HG02885 (cell line): ENCODE data around the gene COL11A2.

ENCODE experiments used
- ATAC-seq: cut with Tn5 transposase; IDR thresholded peaks from one replicate; pipeline ENCODE4 v1.9.1; 2021; ENCODE audit warnings: mild to moderate bottlenecking; ENCODE audit not compliant: unreplicated experiment, poor library complexity

Gene COL11A2

DNA sequence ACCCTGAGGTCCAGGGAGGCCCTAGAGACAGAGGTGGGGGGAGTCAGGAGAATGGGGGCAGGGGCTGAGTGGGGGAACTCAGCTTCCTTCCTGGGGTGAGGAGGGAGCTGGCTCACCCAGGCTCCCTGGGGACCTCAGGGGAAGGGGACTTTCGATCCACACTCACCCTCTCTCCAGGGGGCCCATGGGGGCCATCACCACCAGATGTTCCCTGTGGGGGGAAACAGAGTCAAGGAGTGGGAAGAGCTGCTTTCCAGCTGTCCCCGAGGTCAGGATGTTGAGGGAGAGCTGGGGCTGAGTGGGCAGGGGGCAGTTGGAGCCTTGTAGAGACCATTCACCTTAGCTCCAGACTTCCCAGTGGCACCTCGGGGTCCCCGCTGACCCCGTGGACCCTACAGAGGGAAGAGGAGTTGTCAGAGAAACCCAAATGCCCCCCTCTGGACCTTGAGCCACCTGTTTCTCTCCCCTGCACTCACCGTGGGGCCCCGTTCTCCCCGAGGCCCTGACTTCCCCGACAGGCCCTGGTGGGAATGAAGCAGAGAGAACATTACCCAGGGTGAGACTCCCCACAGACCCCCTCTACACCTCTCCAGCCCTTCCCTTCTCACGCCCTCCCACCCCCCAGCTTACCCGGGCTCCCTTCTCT lies 18.6 kb downstream of the COL11A2 start:
- no peak for ATAC-seq

DNA sequence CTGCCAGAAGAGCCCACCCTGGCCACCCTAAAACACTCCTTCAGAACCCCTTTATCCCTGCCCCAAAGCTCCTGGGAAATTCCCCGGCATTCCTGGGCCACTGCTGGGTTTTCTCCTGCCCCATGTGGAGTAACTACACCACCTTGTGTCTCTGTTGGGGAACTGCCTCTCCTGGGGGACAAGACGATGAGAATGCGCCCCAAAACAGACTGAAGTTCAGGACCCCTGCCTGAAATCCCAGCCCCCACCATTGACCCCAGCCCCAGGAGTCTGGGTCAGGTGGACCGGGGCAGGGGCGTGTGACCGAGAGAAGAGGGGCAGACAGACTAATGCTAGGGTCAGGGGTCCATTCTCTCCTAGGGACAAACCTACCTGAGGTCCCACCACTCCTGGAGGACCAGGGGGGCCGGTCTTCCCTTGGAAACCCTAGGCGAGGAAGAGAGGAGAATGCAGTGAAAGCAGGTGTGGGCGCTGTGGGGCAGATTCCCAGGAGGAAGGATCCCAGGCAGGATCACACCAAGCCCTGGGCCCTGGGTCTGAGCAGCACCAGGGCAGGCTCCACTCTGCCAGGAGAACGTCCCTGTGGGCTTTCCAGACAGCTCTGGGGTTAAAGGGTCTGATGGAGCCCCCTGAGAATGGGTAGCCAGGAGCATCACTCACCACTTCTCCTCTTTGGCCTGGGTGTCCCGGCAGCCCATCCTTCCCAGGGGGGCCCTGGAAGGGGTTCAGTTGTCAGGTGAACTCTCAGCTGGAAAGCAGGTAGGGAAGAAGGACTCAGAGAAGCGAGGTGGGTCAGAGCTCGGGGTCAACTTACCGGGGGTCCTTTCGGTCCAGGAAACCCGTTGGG lies 19.4 kb downstream of the COL11A2 start:
- ATAC-seq: no peak

- ATAC-seq: no peak
These were observed 20.2 kb downstream of the COL11A2 start for GRCh38 chr6:33171880-33172687.

- no peak for ATAC-seq
These were observed 21.0 kb downstream of the COL11A2 start for GRCh38 chr6:33171016-33171879.

GRCh38 chr6:33170176-33171015 lies 21.9 kb downstream of the COL11A2 start:
- ATAC-seq: no peak

DNA sequence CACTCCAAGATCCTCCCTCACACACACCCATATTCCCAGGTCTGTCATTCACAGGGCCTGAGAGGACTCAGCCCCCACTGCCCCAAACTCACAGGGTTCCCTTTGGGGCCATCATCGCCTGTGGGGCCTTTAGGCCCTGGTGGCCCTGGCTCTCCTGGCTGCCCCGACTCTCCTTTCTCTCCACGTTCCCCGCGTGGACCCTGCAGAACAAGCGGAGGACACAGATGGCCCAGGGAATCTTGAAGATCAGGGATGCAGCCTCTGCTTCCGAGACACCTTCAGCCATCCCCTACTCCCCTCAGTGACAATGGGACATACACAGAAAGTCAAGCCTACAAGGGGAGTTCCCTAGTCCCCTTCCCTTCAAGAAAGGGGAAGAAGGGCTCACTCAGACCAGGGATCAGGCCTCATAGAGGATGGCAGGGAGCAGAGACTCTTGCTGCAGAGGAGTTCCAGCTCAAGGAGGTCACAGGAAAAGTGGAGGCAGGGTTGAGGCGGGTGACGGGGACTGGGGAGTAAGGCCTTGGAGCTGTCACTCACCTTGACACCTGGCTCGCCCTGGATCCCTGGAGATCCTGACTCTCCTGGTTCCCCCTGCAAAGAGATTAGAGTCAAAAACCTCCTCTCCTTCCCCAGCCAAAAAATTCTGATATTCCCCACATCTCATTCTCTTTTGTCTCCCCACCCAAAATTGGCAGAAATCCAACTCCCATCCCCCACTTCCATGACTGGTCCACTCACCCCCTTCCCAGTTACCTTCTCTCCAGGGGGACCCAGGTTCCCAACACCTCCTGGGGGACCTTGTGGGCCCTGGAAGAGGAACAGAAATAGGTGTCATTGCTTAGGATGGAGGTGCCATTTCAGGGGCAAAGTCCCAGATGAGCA lies 22.7 kb downstream of the COL11A2 start:
- ATAC-seq: no peak

DNA sequence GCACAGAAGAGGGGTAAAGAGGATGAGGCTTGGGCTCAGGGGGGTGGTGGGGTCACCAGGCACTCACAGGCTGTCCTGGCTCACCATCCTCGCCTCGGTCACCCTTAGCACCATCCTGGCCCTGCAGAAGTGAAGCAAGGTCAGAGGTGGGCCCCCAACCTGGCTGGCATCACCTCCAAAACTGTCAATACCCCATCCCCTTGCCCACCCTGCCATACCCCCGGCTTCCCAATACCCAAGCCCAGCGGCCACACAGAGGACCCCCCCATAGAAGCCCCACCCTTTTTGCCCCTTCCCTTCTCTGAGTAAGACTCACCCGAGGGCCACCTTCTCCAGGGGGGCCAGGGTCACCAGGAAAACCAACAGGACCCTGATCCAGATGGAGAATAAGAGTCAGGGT lies 23.6 kb downstream of the COL11A2 start:
- ATAC-seq: no peak

DNA sequence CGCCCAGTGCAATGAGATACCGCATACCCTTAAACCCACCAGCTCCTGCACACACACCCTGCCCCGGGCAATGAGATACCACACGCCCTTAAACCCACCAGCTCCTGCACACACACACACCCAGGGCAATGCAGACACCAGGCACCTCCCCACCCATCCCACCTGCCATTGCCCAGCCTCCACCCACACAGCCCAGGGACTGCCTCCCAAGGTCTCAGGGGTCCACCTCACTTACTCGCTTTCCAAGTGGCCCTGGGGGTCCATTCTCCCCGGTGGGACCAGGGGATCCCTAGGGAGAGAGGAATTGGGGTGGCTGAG lies 24.0 kb downstream of the COL11A2 start:
- ATAC-seq: no peak

- ATAC-seq: no peak
These were observed 24.6 kb downstream of the COL11A2 start for GRCh38 chr6:33167374-33168283.

GRCh38 chr6:33166811-33167210 lies 25.5 kb downstream of the COL11A2 start:
- ATAC-seq: no peak

DNA sequence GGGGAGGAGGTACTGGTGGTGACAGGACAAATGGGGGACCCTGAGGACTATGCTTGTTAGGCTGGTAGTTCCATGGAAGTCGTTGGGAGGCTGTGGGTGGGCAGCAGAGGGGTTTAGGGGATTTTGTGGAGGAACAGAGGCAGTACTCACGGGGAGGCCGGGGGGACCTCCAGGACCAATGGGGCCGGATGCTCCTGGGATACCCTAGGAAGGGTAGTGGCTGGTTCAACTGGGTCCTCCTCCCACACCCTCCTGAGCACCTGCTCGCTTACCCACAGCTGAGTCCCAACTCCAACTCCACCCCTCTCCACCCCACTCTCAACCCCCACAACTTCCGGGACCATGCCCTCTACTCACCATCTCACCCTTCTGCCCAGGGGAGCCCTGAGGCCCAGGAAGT lies 25.9 kb downstream of the COL11A2 start:
- ATAC-seq: no peak

GRCh38 chr6:33165581-33166258 lies 26.5 kb downstream of the COL11A2 start:
- ATAC-seq: no peak

DNA sequence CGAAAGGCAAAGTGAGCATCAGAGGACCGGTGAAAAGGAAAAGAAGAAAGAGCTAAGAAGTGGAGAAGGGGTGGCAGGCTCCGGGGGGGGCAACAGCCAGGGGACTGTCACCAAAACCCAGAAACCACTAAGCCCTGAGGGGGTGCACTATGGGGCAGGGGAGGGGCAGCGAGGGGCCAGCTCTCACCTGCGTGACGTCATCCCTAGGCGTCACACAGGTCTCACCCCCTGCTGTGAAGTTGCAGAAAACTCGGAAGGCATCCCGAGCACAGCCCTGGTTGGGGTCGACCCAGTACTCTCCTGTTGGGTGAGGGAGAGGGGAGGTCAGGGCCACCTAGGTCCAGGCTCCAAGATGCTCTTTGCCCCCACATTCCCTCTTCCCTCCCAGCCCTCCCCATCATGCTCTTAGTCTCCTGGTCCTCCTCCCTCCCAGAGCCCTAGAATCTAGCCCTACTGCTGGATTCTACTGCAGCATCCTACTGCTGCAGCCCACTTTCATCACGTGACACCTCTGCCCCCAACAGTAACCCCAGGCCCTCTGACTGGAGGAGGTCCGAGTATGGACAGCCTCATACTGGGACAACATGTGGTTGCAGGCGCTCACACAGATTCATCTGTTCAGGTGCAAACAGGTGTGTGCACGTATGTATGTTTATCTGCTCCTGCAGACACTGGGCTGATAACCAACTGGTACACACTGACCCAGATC lies 27.4 kb downstream of the COL11A2 start:
- no peak for ATAC-seq

DNA sequence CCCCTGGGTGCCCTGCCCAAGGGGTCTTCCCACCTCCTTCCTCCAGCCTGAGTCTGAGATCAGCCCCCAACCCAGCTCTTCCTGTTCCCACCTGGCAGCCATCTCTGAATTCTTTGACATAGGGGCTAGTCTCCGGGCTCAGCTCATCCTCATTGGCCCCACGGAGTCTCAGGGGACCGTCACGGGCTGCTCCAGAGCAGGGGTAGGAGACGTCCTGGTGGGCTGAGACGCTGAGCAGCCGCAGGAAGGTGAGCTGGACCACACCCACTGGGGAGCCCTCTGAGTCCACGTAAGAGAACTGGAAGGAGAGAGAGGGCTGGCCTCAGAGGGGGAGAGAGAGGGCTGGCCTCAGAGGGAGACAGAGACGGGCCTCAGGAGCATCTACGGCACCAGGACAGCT lies 28.1 kb downstream of the COL11A2 start:
- no peak for ATAC-seq

DNA sequence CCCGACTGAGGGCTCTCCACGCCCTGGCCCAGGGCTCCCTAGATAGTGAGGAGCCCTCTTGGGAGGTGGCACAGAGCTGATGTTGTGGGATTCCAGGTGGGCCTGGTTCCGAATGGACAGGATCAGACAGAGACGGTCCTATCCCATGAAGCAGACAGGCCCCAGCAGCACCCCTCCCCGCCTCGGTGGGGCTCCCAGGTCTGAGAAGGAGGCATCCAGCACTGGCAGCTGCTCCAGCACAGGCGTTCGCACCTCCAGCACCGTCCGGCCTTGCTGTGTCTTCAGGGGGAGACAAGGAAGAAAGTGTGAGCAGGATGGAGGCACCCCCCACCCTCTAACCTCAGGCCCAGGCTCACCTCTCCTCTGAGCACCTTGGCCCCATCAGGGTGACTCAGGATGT lies 28.7 kb downstream of the COL11A2 start:
- ATAC-seq: no peak
